GM21825 (cell line): ENCODE data around the gene CGB2.
"Not testable (repeated sequence)": the region's sequence is repeated elsewhere in the genome, so short reads cannot be mapped to it uniquely, and the experiment has no call there.

Source experiments
- ATAC-seq: cut with Tn5 transposase; IDR thresholded peaks from one replicate; pipeline ENCODE4 v1.9.1; 2021; ENCODE audit warnings: mild to moderate bottlenecking, moderate library complexity; ENCODE audit not compliant: unreplicated experiment

The CGB2 gene

GRCh38 chr19:49030323-49030722 is 1.4 kb upstream of the CGB2 start:
- ATAC-seq: not testable (repeated sequence)

DNA sequence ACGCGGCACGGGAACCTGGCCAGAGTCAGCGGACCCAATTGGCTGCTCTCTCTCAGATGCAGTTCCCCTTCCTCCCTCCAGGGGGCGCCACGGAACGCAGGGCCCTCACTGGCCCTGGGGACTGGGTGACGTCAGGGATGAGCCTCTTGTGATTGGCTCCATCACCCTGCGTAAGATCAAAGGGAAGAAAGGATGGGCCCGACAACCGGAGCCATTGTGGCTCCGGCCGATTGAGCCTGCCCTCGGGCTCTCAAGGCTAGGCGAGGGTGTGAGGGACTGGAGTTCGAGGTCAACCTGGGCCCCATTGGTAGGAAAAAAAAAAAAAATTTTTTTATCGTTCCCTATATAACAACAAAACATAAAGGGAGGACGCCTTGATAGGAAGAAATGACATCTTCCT is 5.1 kb downstream of the CGB2 start, which contains the start of gene CGB1:
Gene CGB1 (minus strand): TSS at position 81 of the 400 bp plus-strand sequence. CDS start 184 bp downstream, outside the sequence.
- ATAC-seq: not testable (repeated sequence)

DNA sequence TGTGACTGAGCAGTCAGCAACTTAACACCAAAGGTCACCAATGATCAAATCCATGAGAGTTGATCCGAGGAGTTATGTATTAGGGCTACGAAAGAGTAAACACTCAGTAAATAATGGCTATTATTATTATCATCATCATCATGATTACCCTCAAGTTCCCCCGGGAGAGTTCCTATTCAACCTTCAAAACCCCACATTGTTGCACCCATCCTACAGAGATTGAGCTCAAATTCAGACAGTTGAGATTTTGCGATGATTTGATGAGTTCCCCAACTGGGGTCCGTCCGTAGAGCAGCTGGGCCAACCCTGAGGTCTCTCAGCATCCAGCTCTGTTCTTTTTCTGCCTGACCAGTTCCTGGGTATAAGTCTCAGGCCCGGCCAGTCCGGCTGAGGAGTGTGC is 6.4 kb downstream of the CGB2 start:
- ATAC-seq: not testable (repeated sequence)

- not testable (repeated sequence) for ATAC-seq
Measured at GRCh38 chr19:49038557-49039276, 7.0 kb downstream of the CGB2 start.

DNA sequence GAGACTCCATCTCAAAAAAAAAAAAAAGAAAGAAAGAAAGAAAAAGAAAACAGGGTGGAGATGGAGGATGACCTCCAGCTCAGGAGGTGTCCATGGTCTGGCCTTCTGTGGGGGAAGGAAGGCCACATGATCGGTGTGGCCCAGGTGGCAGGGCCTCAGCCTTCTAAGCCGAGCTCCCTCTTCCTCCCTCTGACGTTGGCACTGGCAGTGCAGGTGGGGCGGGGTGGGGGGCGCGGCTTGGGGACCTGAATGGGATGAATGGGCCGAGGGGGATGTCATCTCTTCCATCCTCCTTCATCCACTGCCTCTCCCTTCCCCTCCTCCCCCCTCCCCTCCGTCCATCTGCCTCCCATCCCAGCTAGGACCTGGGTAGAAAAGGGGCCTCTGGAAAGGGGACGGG is 8.0 kb downstream of the CGB2 start:
- not testable (repeated sequence) for ATAC-seq

GRCh38 chr19:49042177-49042576 is 10.5 kb downstream of the CGB2 start:
- no peak for ATAC-seq

DNA sequence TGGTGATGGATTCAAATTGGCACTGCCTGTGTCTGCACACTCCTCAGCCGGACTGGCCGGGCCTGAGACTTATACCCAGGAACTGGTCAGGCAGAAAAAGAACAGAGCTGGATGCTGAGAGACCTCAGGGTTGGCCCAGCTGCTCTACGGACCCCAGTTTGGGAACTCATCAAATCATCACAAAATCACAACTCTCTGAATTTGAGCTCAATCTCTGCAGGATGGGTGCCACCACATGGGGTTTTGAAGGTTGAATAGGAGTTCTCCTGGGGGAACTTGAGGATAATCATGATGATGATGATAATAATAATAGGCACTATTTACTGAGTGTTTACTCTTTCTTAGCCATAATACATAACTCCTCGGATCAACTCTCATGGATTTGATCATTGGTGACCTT is 11.0 kb downstream of the CGB2 start:
- not testable (repeated sequence) for ATAC-seq

GRCh38 chr19:49043548-49043947 is 11.9 kb downstream of the CGB2 start, which contains the start of gene CGB5:
Gene CGB5 (plus strand): TSS chr19:49043848. CDS start chr19:49044210, 362 bp downstream.
- not testable (repeated sequence) for ATAC-seq

DNA sequence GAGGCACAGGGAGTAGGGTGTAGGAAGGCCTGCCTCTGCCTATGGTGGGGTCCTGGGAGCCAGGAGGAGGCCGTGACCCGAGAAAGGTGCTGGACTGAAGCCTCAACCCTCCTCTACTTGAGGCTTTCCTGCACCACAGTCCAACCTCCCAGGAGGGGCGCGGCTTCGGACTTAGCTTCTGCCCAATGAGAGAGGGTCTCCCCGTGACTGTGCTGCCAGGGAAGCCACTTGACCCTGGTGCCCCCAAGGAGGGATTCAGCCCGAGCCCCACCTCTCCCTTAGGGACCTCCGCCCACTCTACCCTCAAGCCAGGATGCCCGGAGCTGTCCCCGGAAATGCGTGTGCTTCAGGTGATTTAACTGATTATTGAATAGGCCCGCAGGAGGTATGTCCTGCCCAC is 17.3 kb downstream of the CGB2 start, which contains the start of gene CGB8:
Gene CGB8 (minus strand): TSS at position 101 of the 400 bp plus-strand sequence. CDS start 372 bp downstream, outside the sequence.
- ATAC-seq: not testable (repeated sequence)

GRCh38 chr19:49049834-49050233 is 18.1 kb downstream of the CGB2 start:
- ATAC-seq: not testable (repeated sequence)

DNA sequence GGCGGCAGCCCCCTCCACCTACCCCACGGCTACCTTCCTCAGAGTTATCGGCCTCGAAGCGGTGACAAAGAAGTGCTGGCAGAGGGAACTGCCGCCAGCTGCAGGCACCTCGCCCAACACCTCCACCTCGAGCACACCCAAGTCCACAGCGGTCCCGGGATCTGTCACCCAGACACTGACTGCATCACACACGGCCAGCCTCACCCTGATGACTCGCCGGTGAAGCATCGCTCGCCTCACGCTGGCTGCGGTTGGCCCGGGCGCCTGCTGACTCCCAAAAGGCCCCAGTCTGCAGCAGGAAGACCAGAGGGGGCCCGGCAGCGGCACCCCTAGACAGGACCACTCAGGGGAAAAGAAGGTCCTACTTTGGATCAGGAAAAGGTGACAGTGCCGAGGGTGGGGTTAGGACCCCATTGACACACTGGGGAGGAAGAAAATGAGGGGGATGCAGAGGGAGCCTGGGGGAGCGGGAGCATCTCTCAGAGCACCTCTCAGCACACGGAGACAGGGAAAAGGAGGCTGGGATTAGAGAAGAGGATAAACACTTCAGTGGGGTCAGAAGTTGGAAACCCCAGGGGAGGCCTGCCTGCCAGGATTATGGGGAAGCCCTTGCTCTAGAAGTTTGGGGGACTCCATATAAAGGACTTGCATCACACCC is 18.8 kb downstream of the CGB2 start:
- not testable (repeated sequence) for ATAC-seq

DNA sequence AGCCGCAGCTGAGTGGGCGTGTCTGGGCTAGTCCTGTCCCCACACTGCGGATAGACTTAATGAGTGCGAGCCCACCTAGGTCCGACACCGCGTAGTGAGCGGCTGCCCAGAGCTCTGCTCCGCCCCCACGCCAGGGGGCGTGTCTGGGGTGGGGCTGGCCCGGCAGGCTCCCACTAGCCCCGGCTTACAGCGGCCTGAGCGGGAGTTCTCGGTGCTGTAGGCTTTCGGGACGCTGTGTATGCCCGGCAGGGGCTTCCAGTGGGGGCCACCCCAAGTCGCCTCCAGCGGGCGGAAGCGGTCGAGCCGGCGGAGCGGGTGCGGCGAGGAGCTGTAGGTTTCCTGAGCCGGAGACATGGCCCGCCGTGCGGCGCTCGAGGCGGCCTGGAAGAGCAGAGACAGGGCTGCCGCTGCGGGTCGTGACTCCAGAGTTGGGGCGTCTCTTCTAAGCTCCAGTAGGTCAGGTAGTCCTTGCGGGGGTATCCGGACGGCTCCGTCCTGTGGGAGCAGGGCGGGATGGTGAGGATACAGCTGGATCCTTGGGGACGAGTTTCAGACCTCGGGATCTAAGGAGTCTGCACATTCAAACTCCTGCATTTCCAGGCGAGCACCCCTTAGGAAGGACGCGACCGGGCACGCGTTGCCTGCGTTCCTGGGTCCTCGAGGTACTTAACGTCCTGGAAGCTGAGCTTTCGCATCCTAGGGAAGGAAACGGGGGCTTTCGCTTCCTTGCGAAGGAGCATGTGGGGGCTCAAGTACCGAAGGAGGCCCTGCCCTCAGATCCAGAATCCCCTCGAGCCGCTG is 24.6 kb downstream of the CGB2 start:
- ATAC-seq: no peak

- not testable (repeated sequence) for ATAC-seq
Measured at GRCh38 chr19:49056902-49057596, 25.4 kb downstream of the CGB2 start.

- ATAC-seq: no peak
Measured at GRCh38 chr19:49057636-49058234, 26.0 kb downstream of the CGB2 start, which contains the start of gene CGB7. Gene CGB7 (minus strand): TSS chr19:49057749. CDS start chr19:49055375, 2,374 bp downstream.

- no peak for ATAC-seq
Measured at GRCh38 chr19:49058562-49058961, 26.9 kb downstream of the CGB2 start.

DNA sequence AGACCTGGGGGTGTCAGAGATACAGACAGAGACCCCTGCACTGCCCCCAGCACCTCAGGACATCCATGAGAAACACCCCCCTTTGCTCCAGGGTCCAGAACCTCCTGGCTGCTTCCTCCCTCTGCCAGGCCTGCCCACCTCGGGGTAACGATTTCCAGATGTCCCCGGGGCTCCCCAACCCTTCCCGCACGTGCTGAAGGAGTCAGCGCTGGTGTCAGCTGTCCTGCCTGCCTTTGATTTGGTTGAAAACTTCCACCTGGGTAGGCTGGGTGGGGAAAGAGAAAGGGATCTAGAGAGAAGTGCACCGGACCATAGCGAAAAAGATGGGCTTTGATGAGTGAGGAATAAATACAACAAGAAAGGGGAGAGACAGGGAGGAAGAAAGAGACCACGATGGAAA is 27.4 kb downstream of the CGB2 start:
- ATAC-seq: no peak

- no peak for ATAC-seq
Measured at GRCh38 chr19:49061000-49061399, 29.3 kb downstream of the CGB2 start.

- ATAC-seq: no peak
Measured at GRCh38 chr19:49061445-49061844, 29.8 kb downstream of the CGB2 start.

GRCh38 chr19:49064029-49064629 is 32.4 kb downstream of the CGB2 start:
- no peak for ATAC-seq
